RPMI8226 (cell line): ENCODE data around the gene CTTN.

Experiments used
- DNase-seq: peaks from one replicate; pipeline ENCODE4 v3.0.0-alpha.2; 2015

The CTTN gene

GRCh38 chr11:70478166-70478890 lies 80.0 kb downstream of the CTTN start:
- no peak for DNase-seq

- no peak for DNase-seq
These were observed 82.4 kb downstream of the CTTN start for GRCh38 chr11:70480711-70481110.

GRCh38 chr11:70481625-70482528 lies 83.5 kb downstream of the CTTN start:
- DNase-seq: no peak

GRCh38 chr11:70482529-70482917 lies 84.2 kb downstream of the CTTN start:
- DNase-seq: no peak

- peak; percentile 49 for DNase-seq
These were observed 84.9 kb downstream of the CTTN start for GRCh38 chr11:70483077-70483861.

- no peak for DNase-seq
These were observed 85.6 kb downstream of the CTTN start for GRCh38 chr11:70483917-70484316.

GRCh38 chr11:70485326-70486025 lies 87.1 kb downstream of the CTTN start:
- DNase-seq: no peak

- DNase-seq: no peak
These were observed 87.7 kb downstream of the CTTN start for GRCh38 chr11:70486026-70486415.
